C1 segment of cervical spinal cord (tissue), 14 donors: ENCODE data around the gene SRXN1.
A peak's percentile ranks its signal among the peaks of the same experiment; 100 is the strongest.

Experiments
- DNase-seq, 14 donors: peaks; one replicate each; lab custom pipeline; 2025; lab: John Stamatoyannopoulos, UW

SRXN1 gene

GRCh38 chr20:675453-676314 lies 22.7 kb upstream of the SRXN1 start, which contains the start of gene SCRT2:
Gene SCRT2, minus strand, starts transcription at chr20:675802. Its CDS starts 201 bp downstream, at chr20:675601.
- DNase-seq: peak in 13 of 14 donors; percentile 13 to 86 (median 29)

GRCh38 chr20:675033-675452 lies 22.0 kb upstream of the SRXN1 start:
- no peak for DNase-seq

GRCh38 chr20:673603-674001 lies 20.6 kb upstream of the SRXN1 start:
- DNase-seq: peak in 1 of 14 donors; percentile 34

GRCh38 chr20:672963-673602 lies 20.1 kb upstream of the SRXN1 start:
- DNase-seq: no peak

- no peak for DNase-seq
Observed at GRCh38 chr20:671252-672030, 18.4 kb upstream of the SRXN1 start.

- peak in 1 of 14 donors; percentile 9 for DNase-seq
Observed at GRCh38 chr20:669573-669972, 16.6 kb upstream of the SRXN1 start.

GRCh38 chr20:668638-669037 lies 15.6 kb upstream of the SRXN1 start:
- DNase-seq: no peak

GRCh38 chr20:668050-668449 lies 15.1 kb upstream of the SRXN1 start:
- DNase-seq: no peak

- DNase-seq: peak in 4 of 14 donors; percentile 5 to 30 (median 14)
Observed at GRCh38 chr20:667351-668034, 14.5 kb upstream of the SRXN1 start.

- DNase-seq: no peak
Observed at GRCh38 chr20:666877-667276, 13.9 kb upstream of the SRXN1 start.

GRCh38 chr20:665276-665675 lies 12.3 kb upstream of the SRXN1 start:
- no peak for DNase-seq

GRCh38 chr20:664576-664975 lies 11.6 kb upstream of the SRXN1 start:
- no peak for DNase-seq

GRCh38 chr20:664151-664550 lies 11.2 kb upstream of the SRXN1 start:
- DNase-seq: no peak

- DNase-seq: no peak
Observed at GRCh38 chr20:663315-664090, 10.5 kb upstream of the SRXN1 start.

- DNase-seq: no peak
Observed at GRCh38 chr20:662277-663192, 9.5 kb upstream of the SRXN1 start.

- no peak for DNase-seq
Observed at GRCh38 chr20:661474-662270, 8.7 kb upstream of the SRXN1 start.

- no peak for DNase-seq
Observed at GRCh38 chr20:658731-659291, 5.8 kb upstream of the SRXN1 start.

GRCh38 chr20:658202-658601 lies 5.2 kb upstream of the SRXN1 start:
- no peak for DNase-seq
